GM18951 (cell line): ENCODE results near the gene MTUS2.

Experiments used
- POLR2A ChIP-seq: IDR thresholded peaks from 4 replicates; pipeline ENCODE4 v1.6.1; 2011; ENCODE audit warnings: mild to moderate bottlenecking; ENCODE audit not compliant: insufficient read length, insufficient read depth; ENCODE audit errors: extremely low read depth
- in situ Hi-C: fragments of 300-500 bp; cut with MboI; formaldehyde crosslinking; loops from one replicate; pipeline ENCODE4 v1.12.0; 2022; ENCODE audit warnings: low sequenced_read_pairs, mixed read lengths, inconsistent platforms; ENCODE audit not compliant: unreplicated experiment

MTUS2 gene

DNA sequence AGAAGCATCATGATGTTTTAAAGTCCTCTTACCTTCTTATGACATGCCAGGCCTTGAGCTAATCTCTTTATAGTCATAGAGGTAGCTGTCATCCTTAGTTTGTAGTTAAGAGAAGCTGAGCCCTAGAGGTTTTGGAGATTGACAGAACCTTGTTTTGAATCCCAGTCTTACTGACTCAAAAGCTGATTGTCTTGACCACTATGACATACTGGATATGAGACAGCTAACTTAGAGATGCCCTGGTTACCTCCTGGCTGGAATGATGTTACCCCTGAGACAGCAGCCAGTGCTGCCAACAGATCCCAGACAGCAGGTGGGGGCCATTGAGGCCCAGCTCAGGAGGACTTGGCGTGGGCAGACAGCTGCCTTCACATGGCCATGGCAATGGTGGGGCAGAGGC lies 311.0 kb downstream of the MTUS2 start:
- no peak for TF ChIP-seq POLR2A
- in situ Hi-C loops, result no loop called here

DNA sequence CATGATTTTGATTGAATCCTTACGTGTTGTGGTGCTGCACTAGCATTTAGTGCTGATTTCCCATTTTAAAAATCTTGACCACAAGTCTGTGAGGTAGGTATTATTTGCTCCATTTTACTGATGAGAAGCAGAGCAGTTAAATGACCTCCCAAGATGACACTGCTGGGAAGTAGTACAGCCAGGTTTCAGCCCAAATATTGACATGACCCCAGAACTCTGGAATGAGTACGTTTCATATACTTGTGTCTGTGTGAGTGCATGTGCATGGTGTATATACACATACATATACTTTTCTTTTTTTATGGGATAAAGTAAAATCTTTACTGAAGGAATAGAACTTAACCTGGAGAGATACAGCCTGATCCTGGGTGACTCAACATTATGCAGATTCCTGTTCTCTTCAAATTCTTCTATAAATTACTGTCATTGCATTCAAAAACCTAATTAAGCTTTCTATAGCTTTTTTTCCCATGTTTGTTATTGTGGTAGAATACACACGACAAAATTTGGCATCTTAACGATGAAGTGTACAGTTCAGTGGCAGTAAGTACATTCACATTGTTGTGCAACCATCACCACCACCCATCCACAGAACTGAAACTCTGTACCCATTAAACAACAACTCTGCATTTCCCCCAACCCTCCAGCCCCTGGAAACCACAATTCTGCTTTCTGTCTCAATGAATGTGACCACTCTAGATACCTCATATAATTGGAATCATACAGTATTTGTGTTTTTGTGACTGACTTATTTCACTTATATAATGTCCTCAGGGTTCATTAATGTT lies 311.9 kb downstream of the MTUS2 start:
- in situ Hi-C loops, result no loop called here
- no peak for TF ChIP-seq POLR2A

- in situ Hi-C loops, result no loop called here
- TF ChIP-seq POLR2A, result no peak
Observed at GRCh38 chr13:29136341-29136740, 316.2 kb downstream of the MTUS2 start.

DNA sequence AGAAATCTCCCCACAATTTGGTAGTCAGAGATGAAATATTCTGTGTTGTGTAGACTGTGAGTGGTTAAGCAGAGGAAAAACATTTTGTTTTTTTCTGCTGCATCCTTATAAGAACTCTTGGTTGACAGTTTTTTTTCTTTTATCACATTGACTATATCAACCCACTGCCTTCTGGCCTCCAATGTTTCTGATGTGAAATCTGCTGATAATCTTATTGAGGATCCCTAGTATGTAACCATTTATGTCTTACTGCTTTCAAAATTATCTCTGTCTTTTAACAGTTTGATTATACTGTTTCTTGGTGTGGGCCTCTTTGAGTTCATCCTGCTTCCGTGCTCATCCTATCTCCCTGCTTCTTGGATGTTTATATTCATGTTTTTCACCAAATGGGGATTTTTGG lies 316.9 kb downstream of the MTUS2 start:
- no peak for TF ChIP-seq POLR2A
- in situ Hi-C loops, result no loop called here

GRCh38 chr13:29137995-29138394 lies 317.9 kb downstream of the MTUS2 start:
- in situ Hi-C loops, result no loop called here
- no peak for TF ChIP-seq POLR2A

GRCh38 chr13:29140277-29140676 lies 320.1 kb downstream of the MTUS2 start:
- no peak for TF ChIP-seq POLR2A

GRCh38 chr13:29143847-29144246 lies 323.7 kb downstream of the MTUS2 start:
- in situ Hi-C loops, result no loop called here
- no peak for TF ChIP-seq POLR2A

More at GRCh38 chr13:29140277-29140676, 320.1 kb downstream of the MTUS2 start:
- in situ Hi-C loops, result no loop called here

GRCh38 chr13:29154390-29154789 lies 334.3 kb downstream of the MTUS2 start:
- no peak for TF ChIP-seq POLR2A
- in situ Hi-C loops, result no loop called here

DNA sequence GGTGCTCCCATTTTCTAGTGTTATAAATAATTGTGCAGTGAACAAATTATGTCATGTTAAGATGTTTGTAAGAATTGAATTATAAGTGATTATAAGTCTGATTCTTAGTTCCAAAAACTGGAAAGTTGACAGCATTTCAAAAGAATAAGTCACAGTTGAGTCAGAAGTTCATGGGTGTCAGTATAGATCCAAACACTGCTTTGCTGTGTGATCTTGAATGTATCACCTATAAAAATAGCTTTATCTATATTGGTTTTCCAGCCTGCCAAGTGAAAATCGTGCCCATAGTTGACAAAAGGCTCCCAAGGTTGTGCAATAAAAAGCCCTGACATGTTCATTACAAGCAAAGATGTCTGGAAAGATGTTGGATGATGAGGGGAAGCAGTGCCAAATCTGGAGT lies 336.0 kb downstream of the MTUS2 start:
- in situ Hi-C loops, result no loop called here
- TF ChIP-seq POLR2A, result no peak

DNA sequence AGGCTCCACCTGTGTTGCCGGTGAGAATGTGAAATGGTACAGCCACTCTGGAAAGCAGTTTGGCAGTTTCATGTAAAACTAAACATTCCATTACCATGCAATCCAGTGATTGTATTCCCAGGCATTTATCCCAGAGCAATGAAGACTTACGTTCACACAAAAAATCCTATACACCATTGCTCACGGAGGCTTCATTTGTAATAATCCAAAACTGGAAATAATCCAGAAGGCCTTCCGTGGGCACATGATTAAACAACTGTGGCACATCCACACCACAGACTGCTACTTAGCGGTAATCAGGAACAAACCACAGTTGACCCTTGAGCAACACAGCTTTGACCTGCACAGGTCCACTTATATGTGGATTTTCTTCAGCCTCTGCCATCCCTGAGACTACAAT lies 339.7 kb downstream of the MTUS2 start:
- TF ChIP-seq POLR2A, result no peak
- in situ Hi-C loops, result no loop called here

DNA sequence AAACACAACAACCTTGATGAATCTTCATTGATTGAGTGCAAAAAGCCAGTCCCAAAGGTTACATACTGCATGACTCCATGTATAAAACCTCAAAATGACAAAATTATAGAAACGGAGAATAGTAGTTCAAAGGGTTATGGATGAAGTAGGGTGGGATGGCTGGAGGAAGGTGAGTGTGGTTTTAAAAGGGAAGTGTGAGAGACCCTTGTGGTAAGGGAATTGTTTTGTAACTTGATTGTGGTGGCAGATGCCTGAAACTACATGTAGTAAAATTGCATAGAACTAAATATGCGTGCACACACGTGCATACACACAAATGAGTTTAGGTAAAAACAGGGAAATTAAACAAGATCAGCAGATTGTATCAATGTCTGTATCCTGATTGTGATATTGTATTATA lies 340.7 kb downstream of the MTUS2 start:
- TF ChIP-seq POLR2A, result no peak
- in situ Hi-C loops, result no loop called here

- in situ Hi-C loops, result no loop called here
- no peak for TF ChIP-seq POLR2A
Observed at GRCh38 chr13:29161676-29162075, 341.5 kb downstream of the MTUS2 start.

DNA sequence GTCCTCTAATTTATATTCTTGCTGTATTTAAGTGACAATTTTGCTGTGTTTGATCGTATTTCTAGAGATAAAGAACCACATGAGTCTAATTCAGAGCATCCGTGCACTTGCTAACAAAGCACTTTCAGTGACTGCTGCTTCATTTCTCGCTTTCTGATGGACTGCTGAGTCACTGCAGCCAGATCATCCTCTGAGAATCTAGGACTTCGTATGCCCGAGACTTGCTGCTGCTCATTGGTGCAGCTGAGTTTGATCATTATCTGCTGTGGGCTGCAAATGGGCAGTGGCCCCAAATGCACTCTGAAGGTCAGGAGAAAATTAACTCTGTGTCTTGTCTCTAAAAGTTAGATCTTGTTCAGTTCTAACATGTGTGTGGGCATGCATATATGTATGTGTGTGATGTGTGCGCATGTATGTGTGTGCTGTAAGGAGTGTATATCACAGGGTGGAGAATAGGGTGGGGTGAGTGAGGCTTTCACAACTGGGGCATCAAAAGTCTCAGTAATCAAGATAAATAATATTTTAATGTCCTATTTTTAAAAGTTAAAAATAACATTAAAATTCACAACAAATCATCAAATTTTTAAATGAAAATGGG lies 342.6 kb downstream of the MTUS2 start:
- TF ChIP-seq POLR2A, result no peak
- in situ Hi-C loops, result no loop called here

GRCh38 chr13:29164116-29164515 lies 344.0 kb downstream of the MTUS2 start:
- TF ChIP-seq POLR2A, result no peak
- in situ Hi-C loops, result no loop called here

DNA sequence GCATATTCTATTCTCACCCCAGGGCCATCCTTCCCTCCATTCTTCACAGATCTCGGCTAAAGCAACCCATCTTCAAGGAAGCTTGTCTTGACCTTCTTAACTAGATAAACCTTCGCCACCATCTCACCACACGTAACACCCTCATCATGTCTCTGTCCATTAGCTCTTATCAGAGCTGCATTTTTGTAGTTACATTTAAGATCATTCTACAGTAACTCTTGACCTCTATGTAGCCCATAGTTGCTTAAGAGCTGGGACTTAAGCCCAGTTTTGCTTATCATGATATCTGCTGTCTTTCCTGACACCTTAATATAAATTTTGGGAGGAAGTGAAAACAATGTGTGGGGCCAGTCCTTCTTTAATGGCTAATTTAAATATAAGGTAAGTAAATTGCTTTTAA lies 345.1 kb downstream of the MTUS2 start:
- in situ Hi-C loops, result no loop called here
- no peak for TF ChIP-seq POLR2A

DNA sequence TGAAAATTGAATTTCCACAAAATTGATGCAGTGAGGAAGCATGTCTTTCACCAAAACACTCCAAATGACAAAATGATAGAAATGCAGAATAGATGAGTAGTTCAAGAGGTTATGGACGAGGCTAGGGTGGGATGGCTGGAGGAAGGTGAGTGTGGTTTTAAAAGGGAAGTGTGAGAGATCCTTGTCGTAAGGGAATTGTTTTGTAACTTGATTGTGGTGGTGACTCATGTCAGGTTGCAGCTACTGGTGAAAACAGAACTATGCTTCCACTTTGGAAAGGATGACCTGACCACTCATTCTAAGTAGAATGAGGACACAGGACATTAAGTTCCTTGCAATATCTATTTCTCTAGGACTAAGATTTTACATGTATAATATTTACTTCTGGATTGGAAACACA lies 345.7 kb downstream of the MTUS2 start:
- in situ Hi-C loops, result no loop called here
- TF ChIP-seq POLR2A, result no peak
